Endothelial cell of umbilical vein (primary cell): ENCODE results near the gene GATA1. TPM values are rescaled to one million over a fixed set of nuclear protein-coding genes. Genes with fewer than 3 reads are reported as not detected.

ENCODE experiments used
- BruUV-seq: library from RNA; stranded (reverse); fragments of 400-500 nt; replicated peaks from 2 replicates; lab custom pipeline; 2021; lab: Mats Ljungman, UMichigan
- CTCF ChIA-PET: fragments of 300-600, 350-600 bp; sonication (Branson Sonifier 250); formaldehyde crosslinking; loops from one replicate; lab custom pipeline; 2021; ENCODE audit warnings: antibody characterized with exemption, inconsistent platforms; lab: Charles Lee
- POLR2A ChIA-PET: fragments of 300-600, 350-600 bp; sonication (Branson Sonifier 250); formaldehyde crosslinking; loops from one replicate; lab custom pipeline; 2021; ENCODE audit warnings: antibody characterized with exemption, inconsistent platforms; lab: Charles Lee
- DNase-seq: peaks from one replicate; pipeline ENCODE4 v3.0.0-alpha.2; 2011; ENCODE audit warnings: low read depth, low spot score
- FAIRE-seq: peaks from 2 replicates; lab custom pipeline; 2011; peaks lifted over from hg19 to GRCh38; lab: Jason Lieb, UNC
- H2AFZ ChIP-seq: 2 replicates; pipeline ENCODE4 v1.6.0; 2012; ENCODE audit warnings: low read depth, low read length, control low read depth, inconsistent platforms
- H3K27ac ChIP-seq: 2 replicates; pipeline ENCODE4 v1.5.1; 2011; ENCODE audit warnings: low read depth, mild to moderate bottlenecking, control low read depth, low read length, moderate library complexity; ENCODE audit not compliant: insufficient read depth
- H3K27me3 ChIP-seq, 2 experiments: 2 replicates each; pipeline versions ENCODE4 v1.6.0 to v1.6.1; 2011; ENCODE audit warnings: low read length in 2 of 2, mixed read lengths in 1 of 2; ENCODE audit not compliant: control insufficient read depth in 2 of 2, insufficient read depth in 2 of 2
- H3K36me3 ChIP-seq, 2 experiments: 2 replicates in 1 of 2; 3 replicates in 1 of 2; pipeline ENCODE4 v1.5.1; 2011; ENCODE audit warnings: low read length in 2 of 2, mild to moderate bottlenecking in 1 of 2, moderate library complexity in 1 of 2; ENCODE audit not compliant: control insufficient read depth in 2 of 2, insufficient read depth in 2 of 2; ENCODE audit errors: extremely low read depth in 1 of 2
- H3K4me1 ChIP-seq: 3 replicates; pipeline ENCODE4 v1.5.1; 2011; ENCODE audit warnings: mild to moderate bottlenecking, low read length; ENCODE audit not compliant: control insufficient read depth, insufficient read depth; ENCODE audit errors: extremely low read depth
- H3K4me2 ChIP-seq: 2 replicates; pipeline ENCODE4 v1.6.1; 2011; ENCODE audit warnings: low read length, control low read depth, mixed read lengths; ENCODE audit not compliant: insufficient read depth
- H3K4me3 ChIP-seq, 3 experiments: fragments of 200-600 bp in 1 of 3; sonication (generic), shearing (Covaris generic) in 1 of 3; replicated peaks in 1 of 3; 2 replicates each; pipeline ENCODE4 v1.5.1; 2011 to 2016; ENCODE audit warnings: control low read depth in 3 of 3, low read length in 3 of 3, mild to moderate bottlenecking in 2 of 3, inconsistent platforms in 1 of 3, low read depth in 1 of 3, moderate library complexity in 1 of 3; ENCODE audit not compliant: insufficient read depth in 1 of 3
- H3K79me2 ChIP-seq: 2 replicates; pipeline ENCODE4 v1.6.0; 2012; ENCODE audit warnings: low read length, inconsistent platforms; ENCODE audit not compliant: control insufficient read depth, insufficient read depth
- H3K9ac ChIP-seq: replicated peaks from 2 replicates; pipeline ENCODE3; 2011; ENCODE audit warnings: low read length, control low read depth; ENCODE audit not compliant: insufficient read depth; ENCODE audit errors: extremely low read depth
- H3K9me1 ChIP-seq: replicated peaks from 3 replicates; pipeline ENCODE4 v1.6.0; 2011; ENCODE audit warnings: mild to moderate bottlenecking, low read length; ENCODE audit not compliant: control insufficient read depth, insufficient read depth; ENCODE audit errors: extremely low read depth
- H3K9me3 ChIP-seq: replicated peaks from 2 replicates; pipeline ENCODE4 v1.5.1; 2012; ENCODE audit warnings: low read length, inconsistent platforms; ENCODE audit not compliant: control insufficient read depth, insufficient read depth
- H4K20me1 ChIP-seq: replicated peaks from 2 replicates; pipeline ENCODE3; 2011; ENCODE audit warnings: mild to moderate bottlenecking, low read length; ENCODE audit not compliant: control insufficient read depth, insufficient read depth; ENCODE audit errors: extremely low read depth
- EZH2 ChIP-seq: IDR thresholded peaks from 2 replicates; pipeline ENCODE4 v1.6.1; 2012; ENCODE audit warnings: borderline replicate concordance, low read depth, mild to moderate bottlenecking, moderate library complexity, low read length, inconsistent platforms; ENCODE audit not compliant: severe bottlenecking
- FOS ChIP-seq: IDR thresholded peaks from 2 replicates; pipeline ENCODE4 v1.6.1; 2011; ENCODE audit warnings: mild to moderate bottlenecking, low read length, moderate library complexity, borderline replicate concordance; ENCODE audit not compliant: insufficient read depth
- GATA2 ChIP-seq: IDR thresholded peaks from 2 replicates; pipeline ENCODE4 v1.7.0; 2011; ENCODE audit warnings: low read depth, mild to moderate bottlenecking, moderate library complexity, mixed read lengths, low read length; ENCODE audit not compliant: insufficient read length, insufficient read depth
- JUN ChIP-seq: IDR thresholded peaks from 2 replicates; pipeline ENCODE4 v1.6.1; 2011; ENCODE audit warnings: borderline replicate concordance, low read depth; ENCODE audit not compliant: insufficient read length, insufficient read depth
- MYC ChIP-seq: IDR thresholded peaks from one replicate; pipeline ENCODE4 v1.6.1; 2011; ENCODE audit warnings: mild to moderate bottlenecking, low read depth, low read length
- POLR2A ChIP-seq: IDR thresholded peaks from 2 replicates; pipeline ENCODE4 v1.6.1; 2012; ENCODE audit warnings: low read depth, mild to moderate bottlenecking, control low read depth, low read length
- POLR2AphosphoS5 ChIP-seq: IDR thresholded peaks from 2 replicates; pipeline ENCODE4 v1.6.1; 2012; ENCODE audit warnings: low read depth, mild to moderate bottlenecking, control low read depth, low read length, moderate library complexity; ENCODE audit not compliant: insufficient read depth
- dilution Hi-C: fragments of 300-500 bp; cut with MboI; formaldehyde crosslinking; loops from one replicate; pipeline ENCODE4 v1.15.0; 2019; ENCODE audit warnings: low sequenced_read_pairs; ENCODE audit not compliant: extremely low pct_ligation_motif_present
- intact Hi-C: fragments of 100-400 bp; cut with micrococcal nuclease; formaldehyde crosslinking; loops from one replicate; pipeline ENCODE4 v1.10.0; 2022
- polyA plus RNA-seq, 4 experiments: library from polyadenylated mRNA; depleted of rRNA in 3 of 4; stranded (reverse) in 3 of 4; unstranded in 1 of 4; fragments of >200 nt; gene quantifications; 2 replicates each; pipeline versions ENCODE4 v1.2.1 to v1.2.3, GENCODE V29; 2011 to 2012; ENCODE audit warnings: missing spikeins in 1 of 4
- total RNA-seq: library from RNA; stranded (reverse); gene quantifications from 2 replicates; pipeline ENCODE4 v1.2.3, GENCODE V29; 2021
- TF ChIP-seq, protein P1 (sequence below): IDR thresholded peaks from 2 replicates; pipeline ENCODE4 v1.6.1; 2011; ENCODE audit not compliant: insufficient read depth, insufficient read length
- TF ChIP-seq, protein P2 (sequence below), 2 donors: IDR thresholded peaks; 1 replicate in 1 of 2; 2 replicates in 1 of 2; pipeline ENCODE4 v1.5.1; 2011; ENCODE audit warnings: low read length in 2 of 2, mild to moderate bottlenecking in 2 of 2, moderate library complexity in 2 of 2, control low read depth in 1 of 2, inconsistent platforms in 1 of 2, low read depth in 1 of 2; ENCODE audit not compliant: insufficient read depth in 1 of 2; ENCODE audit errors: extremely low read depth in 1 of 2

Gene GATA1
- total and polyA plus RNA-seq, 2 donors (not counting 3 experiments of a cell fraction or from before 2014, with no cell fraction given), result not detected

DNA sequence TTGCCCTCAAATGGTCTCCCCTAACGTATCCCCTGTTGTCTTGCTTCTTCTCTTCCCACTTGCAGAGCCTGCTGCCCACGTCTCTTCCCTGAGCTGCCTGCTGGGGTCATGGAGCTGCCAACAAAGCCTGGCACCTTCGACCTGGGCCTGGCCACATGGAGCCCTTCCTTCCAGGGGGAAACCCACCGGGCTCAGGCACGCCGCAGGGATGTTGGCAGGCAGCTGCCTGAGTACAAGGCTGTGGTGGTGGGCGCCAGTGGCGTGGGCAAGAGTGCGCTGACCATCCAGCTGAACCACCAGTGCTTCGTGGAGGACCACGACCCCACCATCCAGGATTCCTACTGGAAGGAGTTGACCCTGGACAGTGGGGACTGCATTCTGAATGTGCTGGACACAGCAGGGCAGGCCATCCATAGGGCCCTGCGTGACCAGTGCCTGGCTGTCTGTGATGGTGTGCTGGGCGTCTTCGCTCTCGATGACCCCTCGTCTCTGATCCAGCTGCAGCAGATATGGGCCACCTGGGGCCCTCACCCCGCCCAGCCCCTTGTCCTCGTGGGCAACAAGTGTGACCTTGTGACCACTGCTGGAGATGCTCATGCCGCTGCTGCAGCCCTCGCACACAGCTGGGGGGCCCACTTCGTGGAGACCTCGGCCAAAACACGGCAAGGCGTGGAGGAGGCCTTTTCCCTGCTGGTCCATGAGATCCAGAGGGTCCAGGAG is 42.8 kb downstream of the GATA1 start:
- CTCF ChIA-PET, result no interaction called here
- intact Hi-C loops, result no loop called here

More for the DNA sequence above, 42.8 kb downstream of the GATA1 start:
- Histone ChIP-seq H3K36me3 (no peaks in the 10 kb centered on the region), H3K9ac (no peak overlapping the region), H3K27ac (no peak overlapping the region), H4K20me1 (no peaks in the 10 kb centered on the region), H3K79me2 (no peaks in the 10 kb centered on the region), H3K9me3 (no peaks in the 10 kb centered on the region), H3K4me3 (no peak overlapping the region), H3K27me3 (peaks cover 29 to 48% of the 10 kb centered on the region in 2 experiments), H2AFZ (no peak overlapping the region), H3K9me1 (no peaks in the 10 kb centered on the region), H3K4me1 (no peaks in the 10 kb centered on the region), H3K4me2 (no peak overlapping the region)
- POLR2A ChIA-PET, result no interaction called here
- TF ChIP-seq, protein P1, sequence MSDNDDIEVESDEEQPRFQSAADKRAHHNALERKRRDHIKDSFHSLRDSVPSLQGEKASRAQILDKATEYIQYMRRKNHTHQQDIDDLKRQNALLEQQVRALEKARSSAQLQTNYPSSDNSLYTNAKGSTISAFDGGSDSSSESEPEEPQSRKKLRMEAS, result no peak
- TF ChIP-seq JUN, result no peak
- TF ChIP-seq FOS, result no peak
- no peak for TF ChIP-seq GATA2
- no peak for TF ChIP-seq EZH2
- TF ChIP-seq MYC, result no peak
- no peak for TF ChIP-seq POLR2A
- TF ChIP-seq, protein P2, sequence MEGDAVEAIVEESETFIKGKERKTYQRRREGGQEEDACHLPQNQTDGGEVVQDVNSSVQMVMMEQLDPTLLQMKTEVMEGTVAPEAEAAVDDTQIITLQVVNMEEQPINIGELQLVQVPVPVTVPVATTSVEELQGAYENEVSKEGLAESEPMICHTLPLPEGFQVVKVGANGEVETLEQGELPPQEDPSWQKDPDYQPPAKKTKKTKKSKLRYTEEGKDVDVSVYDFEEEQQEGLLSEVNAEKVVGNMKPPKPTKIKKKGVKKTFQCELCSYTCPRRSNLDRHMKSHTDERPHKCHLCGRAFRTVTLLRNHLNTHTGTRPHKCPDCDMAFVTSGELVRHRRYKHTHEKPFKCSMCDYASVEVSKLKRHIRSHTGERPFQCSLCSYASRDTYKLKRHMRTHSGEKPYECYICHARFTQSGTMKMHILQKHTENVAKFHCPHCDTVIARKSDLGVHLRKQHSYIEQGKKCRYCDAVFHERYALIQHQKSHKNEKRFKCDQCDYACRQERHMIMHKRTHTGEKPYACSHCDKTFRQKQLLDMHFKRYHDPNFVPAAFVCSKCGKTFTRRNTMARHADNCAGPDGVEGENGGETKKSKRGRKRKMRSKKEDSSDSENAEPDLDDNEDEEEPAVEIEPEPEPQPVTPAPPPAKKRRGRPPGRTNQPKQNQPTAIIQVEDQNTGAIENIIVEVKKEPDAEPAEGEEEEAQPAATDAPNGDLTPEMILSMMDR (IDR thresholded peaks at IDR 0.05; ENCODE audit: extremely low read depth in 1 of 2, insufficient read depth in 1 of 2, low read depth in 1 of 2, low read length in 2 of 2), result no peak
- no peak for TF ChIP-seq POLR2AphosphoS5
- no peak for DNase-seq
- no peak for FAIRE-seq
- no TSS peak for BruUV-seq
- dilution Hi-C loops, result no loop called here
